Endodermal cell (in vitro differentiated cells): ENCODE data around the gene NLN. TPM values are rescaled to one million over a fixed set of nuclear protein-coding genes. Genes with fewer than 3 reads are reported as not detected.

Experiments used
- DNase-seq: peaks from one replicate; pipeline ENCODE4 v3.0.0-alpha.2; 2017
- H3K27ac ChIP-seq: 2 replicates; pipeline ENCODE4 v1.5.1; 2013; ENCODE audit warnings: mild to moderate bottlenecking, low read depth, low read length, moderate library complexity
- H3K27me3 ChIP-seq: 2 replicates; pipeline ENCODE4 v1.6.1; 2013; ENCODE audit warnings: mild to moderate bottlenecking, low read length, moderate library complexity; ENCODE audit not compliant: insufficient read depth, control insufficient read depth, poor library complexity, severe bottlenecking
- H3K36me3 ChIP-seq: 2 replicates; pipeline ENCODE4 v1.7.0; 2013; ENCODE audit warnings: mild to moderate bottlenecking, low read length, moderate library complexity; ENCODE audit not compliant: control insufficient read depth, insufficient read depth
- H3K4me1 ChIP-seq: one replicate; pipeline ENCODE4 v1.7.0; 2013; ENCODE audit warnings: low read length; ENCODE audit not compliant: control insufficient read depth, insufficient read depth
- H3K4me3 ChIP-seq: 2 replicates; pipeline ENCODE4 v1.5.1; 2013; ENCODE audit warnings: mild to moderate bottlenecking, low read length, moderate library complexity
- H3K9ac ChIP-seq: 2 replicates; pipeline ENCODE4 v1.6.1; 2013; ENCODE audit warnings: mild to moderate bottlenecking, low read length, moderate library complexity; ENCODE audit not compliant: poor library complexity, severe bottlenecking; ENCODE audit errors: extremely low read depth
- H3K9me3 ChIP-seq: 2 replicates; pipeline ENCODE4 v1.6.1; 2013; ENCODE audit warnings: mild to moderate bottlenecking, low read length, moderate library complexity; ENCODE audit not compliant: control insufficient read depth
- H3K27ac Mint-ChIP-seq: 2 replicates; pipeline ENCODE4 v1.8.0; 2020; ENCODE audit warnings: mixed read lengths
- H3K27me3 Mint-ChIP-seq: 2 replicates; pipeline ENCODE4 v1.8.0; 2021; ENCODE audit warnings: mild to moderate bottlenecking, mixed read lengths; ENCODE audit not compliant: insufficient read depth
- H3K36me3 Mint-ChIP-seq: 2 replicates; pipeline ENCODE4 v1.8.0; 2020; ENCODE audit warnings: low read depth, mixed read lengths
- H3K4me1 Mint-ChIP-seq: 2 replicates; pipeline ENCODE4 v1.8.0; 2020; ENCODE audit warnings: mixed read lengths
- H3K4me3 Mint-ChIP-seq: 2 replicates; pipeline ENCODE4 v1.8.0; 2020; ENCODE audit warnings: mild to moderate bottlenecking, moderate library complexity, mixed read lengths
- H3K9me3 Mint-ChIP-seq: 2 replicates; pipeline ENCODE4 v1.8.0; 2020; ENCODE audit warnings: mild to moderate bottlenecking, mixed read lengths
- CTCF ChIP-seq: fragments of 200-600 bp; sonication (generic); conservative IDR thresholded peaks from 2 replicates; pipeline ENCODE4 v1.5.0; 2021; ENCODE audit warnings: antibody characterized with exemption, mild to moderate bottlenecking
- WGBS, 2 experiments: methylation state at CpG; one replicate each; pipeline versions ENCODE4 v1.1.5 to v1.1.7; 2013; ENCODE audit warnings: missing lambda C conversion rate in 2 of 2, mixed read lengths in 1 of 2; ENCODE audit not compliant: insufficient coverage in 1 of 2, insufficient read length in 1 of 2; 5-methylcytosine and 5-hydroxymethylcytosine counted together
- total RNA-seq, 2 donors: library from RNA; stranded (reverse); fragmentation: NEBNext Ultra II Directional in 1 of 2; extraction: Animal tissue kit (Norgen Biotek cat#: 25700) in 1 of 2; gene quantifications; 2 replicates in 1 of 2; 3 replicates in 1 of 2; pipeline ENCODE4 v1.2.1, GENCODE V29; 2021

NLN gene
- total RNA-seq, 2 donors from 2014 or later = 110 to 136 TPM

DNA sequence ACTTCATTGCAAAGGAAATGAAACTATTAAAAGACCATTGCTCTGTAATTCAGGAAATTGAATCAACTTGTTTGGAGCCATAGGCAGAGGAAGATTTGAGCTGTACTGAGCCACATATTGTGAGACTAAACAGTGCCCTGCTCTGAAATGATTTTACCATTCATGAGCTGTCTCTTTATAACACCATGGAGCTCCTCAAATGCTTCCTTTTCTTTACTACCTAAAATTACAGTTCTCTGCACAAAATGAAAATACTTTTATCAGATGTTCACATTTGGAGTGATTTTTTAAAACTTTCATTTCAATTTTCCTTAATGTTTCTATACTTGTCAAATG is 97.9 kb downstream of the NLN start:
- no peak overlapping the region for H3K4me3 Mint-ChIP-seq
- Histone ChIP-seq H3K36me3 (peaks cover 33% of the 10 kb centered on the region), H3K27me3 (no peaks in the 10 kb centered on the region), H3K9me3 (no peaks in the 10 kb centered on the region), H3K4me3 (no peak overlapping the region), H3K4me1 (no peaks in the 10 kb centered on the region), H3K27ac (no peak overlapping the region), H3K9ac (no peak overlapping the region)
- no peaks in the 10 kb centered on the region for H3K9me3 Mint-ChIP-seq
- DNase-seq = no peak
- no peak for TF ChIP-seq CTCF
- H3K27ac Mint-ChIP-seq = no peak overlapping the region
- no peaks in the 10 kb centered on the region for H3K27me3 Mint-ChIP-seq
- peaks cover 47% of the 10 kb centered on the region for H3K36me3 Mint-ChIP-seq
- H3K4me1 Mint-ChIP-seq = peaks cover 9% of the 10 kb centered on the region

GRCh38 chr5:65820373-65820772 is 98.4 kb downstream of the NLN start:
- Mint-ChIP-seq H3K27ac (no peak overlapping the region), H3K9me3 (no peaks in the 10 kb centered on the region), H3K27me3 (no peaks in the 10 kb centered on the region), H3K36me3 (peaks cover 44% of the 10 kb centered on the region), H3K4me3 (no peak overlapping the region), H3K4me1 (peaks cover 9% of the 10 kb centered on the region)
- H3K4me1 ChIP-seq = no peaks in the 10 kb centered on the region
- DNase-seq = no peak
- TF ChIP-seq CTCF = no peak
- no peaks in the 10 kb centered on the region for H3K9me3 ChIP-seq
- no peak overlapping the region for H3K4me3 ChIP-seq
- peaks cover 32% of the 10 kb centered on the region for H3K36me3 ChIP-seq
- H3K27me3 ChIP-seq = no peaks in the 10 kb centered on the region
- H3K27ac ChIP-seq = no peak overlapping the region
- 74 to 100% methylated on average over 1 of the region's 2 CpGs for WGBS, 2 experiments
- no peak overlapping the region for H3K9ac ChIP-seq

DNA sequence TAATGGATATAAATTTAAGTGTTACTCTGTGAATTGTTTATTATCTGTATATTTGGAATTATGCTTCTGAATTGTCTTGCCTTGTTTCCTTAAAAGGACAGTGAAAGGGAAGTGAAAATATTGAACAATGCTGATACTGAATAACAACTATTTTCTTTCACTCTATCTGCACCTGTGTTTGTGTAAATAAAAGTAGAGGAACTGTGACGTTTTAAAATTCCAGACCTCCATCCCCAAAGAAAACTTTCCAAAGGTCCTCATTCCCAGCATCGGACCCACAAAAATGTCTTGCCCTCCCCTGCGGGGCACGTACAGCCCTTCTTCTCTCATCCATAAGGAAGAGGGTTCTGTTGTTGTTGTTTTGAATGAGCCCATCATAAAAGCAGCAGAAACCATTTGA is 100.0 kb downstream of the NLN start:
- H3K36me3 Mint-ChIP-seq = peaks cover 38% of the 10 kb centered on the region
- no peak overlapping the region for H3K27ac ChIP-seq
- no peaks in the 10 kb centered on the region for H3K27me3 Mint-ChIP-seq
- H3K4me3 Mint-ChIP-seq = no peak overlapping the region
- H3K9me3 ChIP-seq = no peaks in the 10 kb centered on the region
- H3K9ac ChIP-seq = no peak overlapping the region
- H3K4me3 ChIP-seq = no peak overlapping the region
- H3K27me3 ChIP-seq = no peaks in the 10 kb centered on the region
- H3K4me1 ChIP-seq = no peaks in the 10 kb centered on the region
- no peak for TF ChIP-seq CTCF
- no peak for DNase-seq
- no peak overlapping the region for H3K27ac Mint-ChIP-seq
- H3K9me3 Mint-ChIP-seq = no peaks in the 10 kb centered on the region
- peaks cover 9% of the 10 kb centered on the region for H3K4me1 Mint-ChIP-seq
- peaks cover 25% of the 10 kb centered on the region for H3K36me3 ChIP-seq
- WGBS, 2 experiments = 93% methylated on average over 4 of the region's 4 CpGs; no CpG with 5 or more reads in 1 of the 2 experiments
